Measurements from ENCODE around the gene SH3RF3.

GRCh38 chr2:109331081-109331480 lies 202.1 kb downstream of the SH3RF3 start:
- TF ChIP-seq CTCF (IDR thresholded peaks at IDR 0.05 in 2 of 3, conservative IDR thresholded peaks at IDR 0.05 in 1 of 3; ENCODE audit: borderline replicate concordance in 1 of 3, insufficient read depth in 1 of 3, low read depth in 2 of 3, low read length in 2 of 3) = no peak
- TF ChIP-seq EZH2phosphoT487 (IDR thresholded peaks at IDR 0.05; ENCODE audit: borderline replicate concordance) = no peak
- no peak for TF ChIP-seq EZH2 (IDR thresholded peaks at IDR 0.05)
- TF ChIP-seq POLR2A (IDR thresholded peaks at IDR 0.05; ENCODE audit: borderline replicate concordance, extremely low read depth, insufficient read depth, insufficient read length) = no peak
- TF ChIP-seq SP1 (IDR thresholded peaks at IDR 0.05; ENCODE audit: low read depth) = no peak
- TF ChIP-seq SIN3A (IDR thresholded peaks at IDR 0.05; ENCODE audit: low read depth) = no peak
- no peak for TF ChIP-seq ZBTB33 (IDR thresholded peaks at IDR 0.05; ENCODE audit: extremely low read depth, insufficient replicate concordance, low read length)
- TF ChIP-seq RAD21 (IDR thresholded peaks at IDR 0.05; ENCODE audit: low read depth) = no peak
- TF ChIP-seq JUND (IDR thresholded peaks at IDR 0.05) = no peak

Measured in HCT116 (cell line).